Smooth muscle cell (in vitro differentiated cells): Measurements from ENCODE around the gene KRT35. TPM values are rescaled to one million over a fixed set of nuclear protein-coding genes. Genes with fewer than 3 reads are reported as not detected.

ENCODE experiments used
- DNase-seq: peaks from one replicate; lab custom pipeline; 2025; ENCODE audit not compliant: unreplicated experiment; lab: John Stamatoyannopoulos, UW
- H2AFZ ChIP-seq: fragments of 200-600 bp; sonication (generic); 2 replicates; pipeline ENCODE4 v1.6.0; 2016; ENCODE audit warnings: antibody characterized with exemption, low read depth, mild to moderate bottlenecking
- H3F3A ChIP-seq: fragments of 200-600 bp; sonication (generic); 2 replicates; pipeline ENCODE4 v1.6.0; 2017; ENCODE audit warnings: antibody characterized with exemption, low read depth
- H3K27ac ChIP-seq: fragments of 200-600 bp; sonication (generic); 2 replicates; pipeline ENCODE4 v1.5.1; 2016; ENCODE audit warnings: low read depth, mild to moderate bottlenecking
- H3K27me3 ChIP-seq: fragments of 200-600 bp; sonication (generic); 2 replicates; pipeline ENCODE4 v1.6.1; 2016; ENCODE audit warnings: low read depth, mild to moderate bottlenecking
- H3K36me3 ChIP-seq: fragments of 200-600 bp; sonication (generic); 2 replicates; pipeline ENCODE4 v1.5.1; 2016; ENCODE audit warnings: low read depth
- H3K4me1 ChIP-seq: fragments of 200-600 bp; sonication (generic); 2 replicates; pipeline ENCODE4 v1.5.1; 2016; ENCODE audit warnings: low read depth
- H3K4me2 ChIP-seq: fragments of 200-600 bp; sonication (generic); 2 replicates; pipeline ENCODE4 v1.6.0; 2016; ENCODE audit warnings: mild to moderate bottlenecking
- H3K4me3 ChIP-seq: fragments of 200-600 bp; sonication (generic); 2 replicates; pipeline ENCODE4 v1.5.1; 2016; ENCODE audit warnings: mild to moderate bottlenecking
- H3K79me2 ChIP-seq: fragments of 200-600 bp; sonication (generic); 2 replicates; pipeline ENCODE4 v1.6.0; 2016; ENCODE audit warnings: low read depth, mild to moderate bottlenecking
- H3K9ac ChIP-seq: fragments of 200-600 bp; sonication (generic); 2 replicates; pipeline ENCODE4 v1.6.0; 2016; ENCODE audit warnings: low read depth
- H3K9me3 ChIP-seq: fragments of 200-600 bp; sonication (generic); replicated peaks from 2 replicates; pipeline ENCODE4 v1.5.1; 2016; ENCODE audit warnings: low read depth
- H4K20me1 ChIP-seq: fragments of 200-600 bp; sonication (generic); 2 replicates; pipeline ENCODE4 v1.6.0; 2016; ENCODE audit warnings: low read depth
- WGBS: methylation state at CpG from one replicate; pipeline ENCODE4 v1.1.7; 2016; ENCODE audit warnings: low lambda C conversion rate; 5-methylcytosine and 5-hydroxymethylcytosine counted together
- polyA plus RNA-seq: library from polyadenylated mRNA; unstranded; fragments of >200 nt; fragmentation: Nextera tagmentation; extraction: Ambion mirVana; gene quantifications from 2 replicates; pipeline ENCODE4 v1.2.1, GENCODE V29; 2016
- total RNA-seq: library from RNA; depleted of rRNA; stranded (reverse); fragments of >200 nt; gene quantifications from 2 replicates; pipeline ENCODE4 v1.2.3, GENCODE V29; 2014
- TF ChIP-seq, protein P1 (sequence below): fragments of 200-600 bp; sonication (generic); IDR thresholded peaks from 2 replicates; pipeline ENCODE4 v1.5.1; 2017; ENCODE audit warnings: borderline replicate concordance, mild to moderate bottlenecking, antibody characterized with exemption; ENCODE audit not compliant: insufficient read depth, poor library complexity, severe bottlenecking

KRT35 gene
- total and polyA plus RNA-seq, 2 experiments from 2014 or later: not detected

DNA sequence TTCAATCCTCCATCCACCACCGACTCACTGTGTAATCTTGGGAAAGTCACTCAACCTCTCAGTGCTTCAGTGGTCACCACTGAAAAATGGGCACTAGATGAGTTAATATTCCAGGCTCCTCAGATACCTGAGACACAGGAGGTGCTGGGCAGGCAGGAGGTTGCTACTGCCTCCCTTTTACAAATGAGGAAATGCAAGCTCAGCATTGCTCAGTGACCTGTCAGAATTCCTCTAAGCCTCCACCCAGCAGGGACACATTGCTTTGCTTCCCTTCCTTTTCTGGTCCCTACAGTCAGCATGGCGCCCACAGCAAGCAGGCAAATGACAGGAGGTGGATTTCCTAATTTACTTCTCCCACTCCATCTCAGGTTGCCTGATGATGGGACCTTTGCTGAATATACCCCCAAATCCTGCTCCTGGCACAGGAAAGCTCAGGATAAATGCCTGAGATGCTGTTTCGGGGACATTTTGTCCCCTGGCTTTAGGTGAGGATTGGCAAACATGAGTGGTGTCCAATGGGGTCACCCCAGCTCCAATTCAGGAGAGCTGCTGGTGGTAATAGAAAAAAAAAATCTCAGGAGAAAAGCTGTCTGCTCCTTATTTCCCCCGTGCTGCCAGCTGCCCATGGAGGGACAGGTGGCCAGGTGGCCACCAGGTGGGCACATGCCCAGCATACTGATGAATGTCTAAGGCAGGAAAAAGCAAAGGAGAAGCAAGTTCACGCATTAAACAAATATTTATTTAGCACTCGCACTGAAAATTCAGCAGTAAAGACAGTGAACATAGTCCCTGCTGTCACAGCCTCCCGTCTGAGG lies 29.5 kb upstream of the KRT35 start:
- H3K27me3 ChIP-seq: no peaks in the 10 kb centered on the region
- no peak overlapping the region for H2AFZ ChIP-seq
- WGBS: 91% methylated on average over 7 of the region's 7 CpGs
- TF ChIP-seq, protein P1, sequence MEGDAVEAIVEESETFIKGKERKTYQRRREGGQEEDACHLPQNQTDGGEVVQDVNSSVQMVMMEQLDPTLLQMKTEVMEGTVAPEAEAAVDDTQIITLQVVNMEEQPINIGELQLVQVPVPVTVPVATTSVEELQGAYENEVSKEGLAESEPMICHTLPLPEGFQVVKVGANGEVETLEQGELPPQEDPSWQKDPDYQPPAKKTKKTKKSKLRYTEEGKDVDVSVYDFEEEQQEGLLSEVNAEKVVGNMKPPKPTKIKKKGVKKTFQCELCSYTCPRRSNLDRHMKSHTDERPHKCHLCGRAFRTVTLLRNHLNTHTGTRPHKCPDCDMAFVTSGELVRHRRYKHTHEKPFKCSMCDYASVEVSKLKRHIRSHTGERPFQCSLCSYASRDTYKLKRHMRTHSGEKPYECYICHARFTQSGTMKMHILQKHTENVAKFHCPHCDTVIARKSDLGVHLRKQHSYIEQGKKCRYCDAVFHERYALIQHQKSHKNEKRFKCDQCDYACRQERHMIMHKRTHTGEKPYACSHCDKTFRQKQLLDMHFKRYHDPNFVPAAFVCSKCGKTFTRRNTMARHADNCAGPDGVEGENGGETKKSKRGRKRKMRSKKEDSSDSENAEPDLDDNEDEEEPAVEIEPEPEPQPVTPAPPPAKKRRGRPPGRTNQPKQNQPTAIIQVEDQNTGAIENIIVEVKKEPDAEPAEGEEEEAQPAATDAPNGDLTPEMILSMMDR: no peak
- H3K79me2 ChIP-seq: no peaks in the 10 kb centered on the region
- H3K4me2 ChIP-seq: no peak overlapping the region
- no peaks in the 10 kb centered on the region for H3K9me3 ChIP-seq
- H3F3A ChIP-seq: no peaks in the 10 kb centered on the region
- no peak overlapping the region for H3K27ac ChIP-seq
- H3K9ac ChIP-seq: no peak overlapping the region
- no peaks in the 10 kb centered on the region for H4K20me1 ChIP-seq
- no peaks in the 10 kb centered on the region for H3K36me3 ChIP-seq
- H3K4me3 ChIP-seq: no peak overlapping the region
- DNase-seq: no peak
- H3K4me1 ChIP-seq: no peaks in the 10 kb centered on the region

DNA sequence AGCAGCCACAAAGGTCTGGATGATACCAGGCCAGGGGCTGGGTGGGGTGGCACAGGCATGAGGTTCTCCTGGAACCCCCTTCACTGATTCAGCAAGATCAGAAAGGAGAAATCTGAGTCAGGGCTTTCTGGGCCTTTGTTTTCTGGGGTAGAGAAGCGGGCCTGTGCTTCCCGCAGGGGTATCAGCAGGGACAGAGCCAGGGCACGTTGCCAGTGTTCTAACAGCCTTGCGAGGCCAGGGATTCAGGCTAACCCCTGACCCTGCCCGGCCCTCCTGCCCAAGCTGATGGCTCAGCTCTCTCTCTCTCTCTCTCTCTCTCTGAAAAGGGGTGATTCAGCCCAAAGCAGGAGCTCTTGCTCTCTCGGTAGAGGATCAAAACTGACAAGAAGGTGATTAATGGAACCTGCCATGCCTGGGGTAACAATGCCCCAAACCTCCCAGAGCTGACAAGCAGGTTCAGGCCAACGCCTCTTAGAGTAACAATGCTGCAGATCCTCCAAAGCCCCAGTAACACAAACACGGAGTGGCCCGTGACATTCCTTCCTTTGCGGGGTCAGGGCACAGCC lies 26.4 kb upstream of the KRT35 start:
- H3K27ac ChIP-seq: peak overlapping the region; percentile 31
- H3K27me3 ChIP-seq: no peaks in the 10 kb centered on the region
- no peak overlapping the region for H3K4me3 ChIP-seq
- no peaks in the 10 kb centered on the region for H3K4me1 ChIP-seq
- H4K20me1 ChIP-seq: no peaks in the 10 kb centered on the region
- H3F3A ChIP-seq: no peaks in the 10 kb centered on the region
- H2AFZ ChIP-seq: no peak overlapping the region
- 62% methylated on average over 10 of the region's 10 CpGs for WGBS
- H3K36me3 ChIP-seq: no peaks in the 10 kb centered on the region
- H3K9me3 ChIP-seq: no peaks in the 10 kb centered on the region
- H3K9ac ChIP-seq: no peak overlapping the region
- TF ChIP-seq, protein P1: no peak
- H3K79me2 ChIP-seq: no peaks in the 10 kb centered on the region
- H3K4me2 ChIP-seq: no peak overlapping the region
- DNase-seq: no peak

DNA sequence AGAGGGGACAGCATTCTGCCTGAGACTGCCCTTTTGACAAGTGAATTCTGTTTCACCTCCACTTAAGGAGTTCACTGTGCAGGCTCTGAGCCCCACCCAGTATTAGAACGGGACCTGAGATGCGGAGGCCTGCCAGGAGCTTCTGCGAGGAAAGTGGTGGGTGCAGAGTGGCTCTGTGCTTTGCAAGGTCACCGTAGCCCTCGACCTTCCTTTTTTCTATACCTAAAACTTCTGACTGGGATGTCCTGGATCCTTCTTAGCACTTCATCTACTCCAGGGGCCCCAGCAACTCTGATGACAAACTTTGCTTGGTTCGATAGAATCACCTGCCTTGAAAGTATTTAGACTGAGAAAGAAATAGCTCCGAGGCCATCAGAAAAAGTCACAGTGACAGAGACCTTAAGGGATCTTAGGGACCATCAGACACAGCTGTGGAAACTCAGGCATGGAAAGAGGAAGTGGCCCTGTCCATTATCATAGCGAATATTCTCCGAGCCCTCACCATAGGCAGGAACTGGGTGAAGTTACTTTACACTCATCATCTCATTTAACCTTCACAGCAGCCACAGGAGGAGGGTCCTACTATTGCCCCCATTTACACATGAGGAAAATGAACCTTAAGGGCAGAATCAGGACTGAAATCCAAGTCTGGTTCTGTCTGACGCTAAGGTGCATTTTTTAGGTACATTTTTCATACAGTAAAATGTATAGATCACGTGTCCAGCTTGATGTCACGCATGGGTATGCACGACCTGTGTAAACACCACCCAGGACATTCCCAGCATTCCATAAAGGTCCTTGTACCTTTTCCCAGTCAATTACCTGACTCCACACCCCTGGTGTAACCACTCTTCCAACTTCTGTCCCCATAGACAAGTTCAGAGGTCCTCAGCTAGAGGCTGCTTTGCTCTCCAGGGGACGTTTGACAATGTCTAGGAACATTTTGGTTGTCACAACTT lies 25.1 kb upstream of the KRT35 start:
- TF ChIP-seq, protein P1: no peak
- H3K27me3 ChIP-seq: no peaks in the 10 kb centered on the region
- no peaks in the 10 kb centered on the region for H3K9me3 ChIP-seq
- no peaks in the 10 kb centered on the region for H3F3A ChIP-seq
- H3K27ac ChIP-seq: no peak overlapping the region
- no peak overlapping the region for H2AFZ ChIP-seq
- no peaks in the 10 kb centered on the region for H4K20me1 ChIP-seq
- DNase-seq: no peak
- no peak overlapping the region for H3K4me2 ChIP-seq
- H3K4me3 ChIP-seq: no peak overlapping the region
- WGBS: 83% methylated on average over 14 of the region's 14 CpGs
- no peak overlapping the region for H3K9ac ChIP-seq
- H3K36me3 ChIP-seq: no peaks in the 10 kb centered on the region
- H3K4me1 ChIP-seq: no peaks in the 10 kb centered on the region
- H3K79me2 ChIP-seq: no peaks in the 10 kb centered on the region
